ENCODE data around the gene SRBD1. TPM values are rescaled to one million over a fixed set of nuclear protein-coding genes. Genes with fewer than 3 reads are reported as not detected.

Gene SRBD1
- polyA plus RNA-seq, 1 donor (not counting 4 experiments of a cell fraction or from before 2014, with no cell fraction given), result 8.8 TPM

- Histone ChIP-seq H3K4me1 (ENCODE audit: control insufficient read depth, extremely low read depth, insufficient read depth, low read length) (no peaks in the 10 kb centered on the region), H3K9ac (ENCODE audit: control insufficient read depth, extremely low read depth, insufficient read depth, low read length) (no peak overlapping the region), H3K4me2 (ENCODE audit: control insufficient read depth, extremely low read depth, insufficient read depth, low read depth, low read length) (no peak overlapping the region), H3K27me3 (ENCODE audit: control insufficient read depth, extremely low read depth, insufficient read depth, low read length) (peaks cover 3% of the 10 kb centered on the region), H3K9me1 (ENCODE audit: control insufficient read depth, extremely low read depth, insufficient read depth, low read length) (no peaks in the 10 kb centered on the region), H3K36me3 (ENCODE audit: control insufficient read depth in 2 of 2, extremely low read depth in 1 of 2, insufficient read depth in 2 of 2, low read length in 2 of 2) (no peaks in the 10 kb centered on the region), H3K9me3 (ENCODE audit: control insufficient read depth, low read depth, low read length) (no peaks in the 10 kb centered on the region), H3K4me3 (ENCODE audit: control insufficient read depth in 2 of 3, extremely low read depth in 1 of 3, insufficient read depth in 2 of 3, low read depth in 1 of 3, low read length in 3 of 3) (no peak overlapping the region), H2AFZ (ENCODE audit: control insufficient read depth, low read length) (no peak overlapping the region), H4K20me1 (ENCODE audit: control insufficient read depth, extremely low read depth, insufficient read depth, low read length) (no peaks in the 10 kb centered on the region), H3K79me2 (ENCODE audit: control insufficient read depth, insufficient read depth, low read length) (no peaks in the 10 kb centered on the region), H3K27ac (ENCODE audit: control insufficient read depth, insufficient read depth, low read length) (no peak overlapping the region)
- TF ChIP-seq EZH2 (IDR thresholded peaks at IDR 0.05; ENCODE audit: low read length) (no peak), CTCF (optimal IDR thresholded peaks at IDR 0.05 in 1 of 3, IDR thresholded peaks at IDR 0.05 in 1 of 3, conservative IDR thresholded peaks at IDR 0.05 in 1 of 3; ENCODE audit: extremely low read depth in 1 of 3, insufficient read depth in 2 of 3, low read length in 3 of 3) (no peak)
- dilution Hi-C loops (cut with MboI; ENCODE audit: extremely low pct_ligation_motif_present, low sequenced_read_pairs), result no loop called here
- DNase-seq (ENCODE audit: low read depth, low spot score) (no peak), FAIRE-seq (no peak)
Observed at GRCh38 chr2:45631955-45632354, 20.9 kb upstream of the SRBD1 start.

GRCh38 chr2:45631319-45631718 is 20.3 kb upstream of the SRBD1 start:
- Histone ChIP-seq H3K4me1 (ENCODE audit: control insufficient read depth, extremely low read depth, insufficient read depth, low read length) (no peaks in the 10 kb centered on the region), H3K9ac (ENCODE audit: control insufficient read depth, extremely low read depth, insufficient read depth, low read length) (no peak overlapping the region), H2AFZ (ENCODE audit: control insufficient read depth, low read length) (no peak overlapping the region), H3K27me3 (ENCODE audit: control insufficient read depth, extremely low read depth, insufficient read depth, low read length) (peaks cover 3% of the 10 kb centered on the region), H3K27ac (ENCODE audit: control insufficient read depth, insufficient read depth, low read length) (no peak overlapping the region), H4K20me1 (ENCODE audit: control insufficient read depth, extremely low read depth, insufficient read depth, low read length) (no peaks in the 10 kb centered on the region), H3K36me3 (ENCODE audit: control insufficient read depth in 2 of 2, extremely low read depth in 1 of 2, insufficient read depth in 2 of 2, low read length in 2 of 2) (no peaks in the 10 kb centered on the region), H3K9me1 (ENCODE audit: control insufficient read depth, extremely low read depth, insufficient read depth, low read length) (no peaks in the 10 kb centered on the region), H3K9me3 (ENCODE audit: control insufficient read depth, low read depth, low read length) (no peaks in the 10 kb centered on the region), H3K4me3 (ENCODE audit: control insufficient read depth in 2 of 3, extremely low read depth in 1 of 3, insufficient read depth in 2 of 3, low read depth in 1 of 3, low read length in 3 of 3) (no peak overlapping the region), H3K4me2 (ENCODE audit: control insufficient read depth, extremely low read depth, insufficient read depth, low read depth, low read length) (no peak overlapping the region), H3K79me2 (ENCODE audit: control insufficient read depth, insufficient read depth, low read length) (no peaks in the 10 kb centered on the region)
- no peak for FAIRE-seq
- no peak for DNase-seq (ENCODE audit: low read depth, low spot score)
- TF ChIP-seq CTCF (optimal IDR thresholded peaks at IDR 0.05 in 1 of 3, IDR thresholded peaks at IDR 0.05 in 1 of 3, conservative IDR thresholded peaks at IDR 0.05 in 1 of 3; ENCODE audit: extremely low read depth in 1 of 3, insufficient read depth in 2 of 3, low read length in 3 of 3), result no peak
- TF ChIP-seq EZH2 (IDR thresholded peaks at IDR 0.05; ENCODE audit: low read length), result no peak
- dilution Hi-C loops (cut with MboI; ENCODE audit: extremely low pct_ligation_motif_present, low sequenced_read_pairs), result no loop called here
